ENCODE data around the gene CDCA8.

Gene CDCA8

DNA sequence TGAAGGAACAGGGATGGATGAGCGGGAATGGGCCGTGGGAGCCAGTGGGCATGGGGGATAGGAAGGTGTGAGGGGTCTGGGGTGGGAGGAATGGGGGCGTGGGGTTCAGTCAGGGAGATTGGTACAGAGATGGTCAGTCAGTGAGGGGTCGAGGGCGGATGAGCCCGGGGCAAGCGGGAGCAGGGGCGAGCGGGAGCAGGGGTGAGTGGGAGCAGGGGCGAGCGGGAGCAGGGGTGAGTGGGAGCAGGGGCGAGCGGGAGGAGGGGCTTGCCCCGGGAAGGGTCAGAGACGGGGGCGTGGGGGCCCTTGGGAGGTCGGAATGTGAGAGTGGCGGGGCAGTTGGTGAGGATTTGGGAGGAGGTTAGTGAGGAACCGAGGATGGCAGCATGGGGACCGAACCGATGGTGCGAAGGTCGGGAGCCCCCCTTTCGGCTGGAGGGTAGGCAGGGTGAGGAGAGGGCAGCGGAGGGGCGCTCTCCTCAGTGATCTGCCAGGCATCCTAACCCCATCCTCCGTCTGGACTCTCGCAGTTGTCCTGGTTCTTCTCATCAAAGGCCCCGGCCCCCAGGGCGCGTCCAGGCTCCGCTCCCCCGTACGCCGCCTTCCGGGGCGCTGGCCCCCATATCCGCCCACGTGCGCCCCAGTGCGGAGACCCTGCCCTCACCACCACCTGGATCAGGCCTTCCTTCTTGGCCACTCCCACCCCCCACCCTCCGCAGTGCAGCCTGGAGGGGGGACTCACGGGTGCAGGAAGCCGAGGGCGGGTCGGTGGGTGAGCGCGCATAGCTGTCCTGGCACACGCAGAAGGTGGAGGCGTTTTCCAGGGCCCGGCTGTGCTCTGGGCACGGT lies 61.4 kb downstream of the CDCA8 start:
- no peak for DNase-seq
- in situ Hi-C loops (cut with HindIII; ENCODE audit: low pct_ligation_motif_present, low pct_unique_long_range_greater_than_20kb, low sequenced_read_pairs): no loop called here

DNA sequence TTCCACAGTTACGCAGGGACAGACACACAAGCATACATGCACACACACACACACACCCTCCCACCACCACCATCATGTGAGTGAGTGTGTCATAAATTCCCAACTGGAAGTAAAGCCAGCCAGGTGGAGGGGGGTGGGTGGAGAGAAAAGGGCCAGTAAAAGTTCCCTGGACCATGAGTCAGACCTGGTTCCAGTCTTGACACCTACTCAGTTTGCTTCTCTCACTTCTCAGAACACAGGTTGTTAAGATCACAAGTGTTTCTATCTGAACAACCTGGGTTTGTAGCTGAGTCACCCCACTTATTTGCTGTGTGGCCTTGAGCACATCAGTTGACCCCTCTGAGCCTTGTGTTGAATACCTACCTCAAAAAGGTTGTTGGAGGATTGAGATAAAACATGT lies 63.0 kb downstream of the CDCA8 start:
- DNase-seq: no peak
- in situ Hi-C loops (cut with HindIII; ENCODE audit: low pct_ligation_motif_present, low pct_unique_long_range_greater_than_20kb, low sequenced_read_pairs): no loop called here

DNA sequence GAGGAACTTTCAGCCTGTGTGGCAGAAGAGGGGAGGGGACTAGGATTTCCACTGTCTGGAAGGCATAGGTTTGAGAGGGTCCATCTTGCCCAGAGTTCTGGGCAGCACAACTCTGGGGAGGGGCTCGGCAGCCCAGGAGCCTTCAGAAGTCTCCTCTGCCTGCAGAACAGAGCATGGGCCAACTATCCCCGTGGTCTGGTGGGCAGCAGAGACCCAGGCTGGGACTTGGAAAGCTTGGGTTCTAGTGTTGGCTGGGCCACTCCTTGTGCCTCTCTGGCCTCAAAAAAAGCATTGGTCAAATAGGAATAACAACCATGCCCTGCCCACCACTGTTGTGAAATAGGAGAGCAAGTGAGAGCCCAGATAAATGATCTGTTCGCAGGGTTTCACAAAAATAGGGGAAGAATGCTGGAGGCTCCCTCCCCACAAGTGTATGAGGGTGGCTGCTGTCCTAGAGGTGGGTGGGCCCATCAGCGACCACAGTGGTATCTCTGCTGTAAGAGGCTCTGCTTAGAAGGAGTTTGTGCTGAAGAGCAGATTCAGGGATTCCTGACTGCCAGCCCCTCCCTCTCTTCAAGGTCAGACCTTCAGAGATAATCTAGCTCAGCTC lies 63.7 kb downstream of the CDCA8 start:
- in situ Hi-C loops (cut with HindIII; ENCODE audit: low pct_ligation_motif_present, low pct_unique_long_range_greater_than_20kb, low sequenced_read_pairs): no loop called here
- DNase-seq: no peak

All from ACHN (cell line).